ENCODE data around the gene LAMTOR2. TPM values are rescaled to one million over a fixed set of nuclear protein-coding genes. Genes with fewer than 3 reads are reported as not detected.
A peak's percentile ranks its signal among the peaks of the same experiment; 100 is the strongest.

The LAMTOR2 gene
- 100 to 1,000 TPM in 1 of 2 donors, 10 to 100 TPM in 1; 82.6 to 101 TPM for polyA plus RNA-seq

GRCh38 chr1:156054500-156055280 is at the start of gene LAMTOR2:
Gene LAMTOR2 (plus strand): TSS chr1:156054782. CDS start chr1:156054890, 108 bp downstream.
- 0% methylated on average over 51 to 53 of the region's 53 CpGs for WGBS, 2 donors
- H3K4me1 ChIP-seq (ENCODE audit: control insufficient read depth in 2 of 2, insufficient read depth in 2 of 2, low read length in 1 of 2) = peaks cover 0 to 3% of the 10 kb centered on the region in 2 donors
- H3K27ac ChIP-seq (ENCODE audit: low read depth in 2 of 2, low read length in 1 of 2) = peak within 1 kb of the TSS; percentile 86 to 94
- no peaks in the 10 kb centered on the region for H3K27me3 ChIP-seq (ENCODE audit: control insufficient read depth in 1 of 2, insufficient read depth in 2 of 2, low read length in 2 of 2)
- no peaks in the 10 kb centered on the region for H3K9me3 ChIP-seq (ENCODE audit: control insufficient read depth in 2 of 2, insufficient read depth in 1 of 2, low read depth in 1 of 2, low read length in 1 of 2)
- H3K4me3 ChIP-seq (ENCODE audit: low read depth in 1 of 2, low read length in 2 of 2) = peak within 1 kb of the TSS; percentile 82 to 85
- H3K36me3 ChIP-seq (ENCODE audit: control insufficient read depth in 2 of 2, insufficient read depth in 2 of 2, low read length in 1 of 2) = peaks cover 0 to 16% of the 10 kb centered on the region in 2 donors

GRCh38 chr1:156004843-156005584 is 49.6 kb upstream of the LAMTOR2 start:
- Histone ChIP-seq H3K9me3 (ENCODE audit: control insufficient read depth in 2 of 2, insufficient read depth in 1 of 2, low read depth in 1 of 2, low read length in 1 of 2) (no peaks in the 10 kb centered on the region), H3K27me3 (ENCODE audit: control insufficient read depth in 1 of 2, insufficient read depth in 2 of 2, low read length in 2 of 2) (no peaks in the 10 kb centered on the region), H3K4me3 (ENCODE audit: low read depth in 1 of 2, low read length in 2 of 2) (no peak overlapping the region), H3K27ac (ENCODE audit: low read depth in 2 of 2, low read length in 1 of 2) (no peak overlapping the region), H3K36me3 (ENCODE audit: control insufficient read depth in 2 of 2, insufficient read depth in 2 of 2, low read length in 1 of 2) (peaks cover 10 to 15% of the 10 kb centered on the region in 2 donors), H3K4me1 (ENCODE audit: control insufficient read depth in 2 of 2, insufficient read depth in 2 of 2, low read length in 1 of 2) (peaks cover 0 to 2% of the 10 kb centered on the region in 2 donors)
- 71 to 75% methylated on average over 4 of the region's 4 CpGs for WGBS, 2 donors

- 62 to 67% methylated on average over 7 of the region's 7 CpGs for WGBS, 2 donors
- H3K4me3 ChIP-seq (ENCODE audit: low read depth in 1 of 2, low read length in 2 of 2) = no peak overlapping the region
- H3K27me3 ChIP-seq (ENCODE audit: control insufficient read depth in 1 of 2, insufficient read depth in 2 of 2, low read length in 2 of 2) = no peaks in the 10 kb centered on the region
- H3K4me1 ChIP-seq (ENCODE audit: control insufficient read depth in 2 of 2, insufficient read depth in 2 of 2, low read length in 1 of 2) = no peaks in the 10 kb centered on the region
- peaks cover 12 to 25% of the 10 kb centered on the region in 2 donors for H3K36me3 ChIP-seq (ENCODE audit: control insufficient read depth in 2 of 2, insufficient read depth in 2 of 2, low read length in 1 of 2)
- no peaks in the 10 kb centered on the region for H3K9me3 ChIP-seq (ENCODE audit: control insufficient read depth in 2 of 2, insufficient read depth in 1 of 2, low read depth in 1 of 2, low read length in 1 of 2)
- peak overlapping the region in 1 of 2 donors; percentile 53 for H3K27ac ChIP-seq (ENCODE audit: low read depth in 2 of 2, low read length in 1 of 2)
These were observed 47.8 kb upstream of the LAMTOR2 start for GRCh38 chr1:156006666-156007376.

- Histone ChIP-seq H3K4me1 (ENCODE audit: control insufficient read depth in 2 of 2, insufficient read depth in 2 of 2, low read length in 1 of 2) (no peaks in the 10 kb centered on the region), H3K27ac (ENCODE audit: low read depth in 2 of 2, low read length in 1 of 2) (no peak overlapping the region), H3K36me3 (ENCODE audit: control insufficient read depth in 2 of 2, insufficient read depth in 2 of 2, low read length in 1 of 2) (peaks cover 21 to 32% of the 10 kb centered on the region in 2 donors), H3K27me3 (ENCODE audit: control insufficient read depth in 1 of 2, insufficient read depth in 2 of 2, low read length in 2 of 2) (no peaks in the 10 kb centered on the region), H3K9me3 (ENCODE audit: control insufficient read depth in 2 of 2, insufficient read depth in 1 of 2, low read depth in 1 of 2, low read length in 1 of 2) (no peaks in the 10 kb centered on the region), H3K4me3 (ENCODE audit: low read depth in 1 of 2, low read length in 2 of 2) (no peak overlapping the region)
- WGBS, 2 donors = 52 to 65% methylated on average over 3 of the region's 3 CpGs
These were observed 45.2 kb upstream of the LAMTOR2 start for GRCh38 chr1:156009404-156009803.

- H3K9me3 ChIP-seq (ENCODE audit: control insufficient read depth in 2 of 2, insufficient read depth in 1 of 2, low read depth in 1 of 2, low read length in 1 of 2) = no peaks in the 10 kb centered on the region
- H3K36me3 ChIP-seq (ENCODE audit: control insufficient read depth in 2 of 2, insufficient read depth in 2 of 2, low read length in 1 of 2) = peaks cover 32 to 39% of the 10 kb centered on the region in 2 donors
These were observed 42.3 kb upstream of the LAMTOR2 start for GRCh38 chr1:156012051-156012817.

GRCh38 chr1:156014829-156015228 is 39.8 kb upstream of the LAMTOR2 start:
- WGBS, 2 donors = 93% methylated on average over 7 of the region's 7 CpGs
- Histone ChIP-seq H3K27ac (ENCODE audit: low read depth in 2 of 2, low read length in 1 of 2) (no peak overlapping the region), H3K27me3 (ENCODE audit: control insufficient read depth in 1 of 2, insufficient read depth in 2 of 2, low read length in 2 of 2) (no peaks in the 10 kb centered on the region), H3K4me3 (ENCODE audit: low read depth in 1 of 2, low read length in 2 of 2) (no peak overlapping the region), H3K9me3 (ENCODE audit: control insufficient read depth in 2 of 2, insufficient read depth in 1 of 2, low read depth in 1 of 2, low read length in 1 of 2) (no peaks in the 10 kb centered on the region), H3K4me1 (ENCODE audit: control insufficient read depth in 2 of 2, insufficient read depth in 2 of 2, low read length in 1 of 2) (no peaks in the 10 kb centered on the region), H3K36me3 (ENCODE audit: control insufficient read depth in 2 of 2, insufficient read depth in 2 of 2, low read length in 1 of 2) (peaks cover 23 to 28% of the 10 kb centered on the region in 2 donors)

More at GRCh38 chr1:156012051-156012817, 42.3 kb upstream of the LAMTOR2 start:
- H3K4me1 ChIP-seq (ENCODE audit: control insufficient read depth in 2 of 2, insufficient read depth in 2 of 2, low read length in 1 of 2) = no peaks in the 10 kb centered on the region
- no peaks in the 10 kb centered on the region for H3K27me3 ChIP-seq (ENCODE audit: control insufficient read depth in 1 of 2, insufficient read depth in 2 of 2, low read length in 2 of 2)
- 84 to 91% methylated on average over 4 of the region's 4 CpGs for WGBS, 2 donors
- no peak overlapping the region for H3K27ac ChIP-seq (ENCODE audit: low read depth in 2 of 2, low read length in 1 of 2)
- H3K4me3 ChIP-seq (ENCODE audit: low read depth in 1 of 2, low read length in 2 of 2) = no peak overlapping the region

- no peaks in the 10 kb centered on the region for H3K4me1 ChIP-seq (ENCODE audit: control insufficient read depth in 2 of 2, insufficient read depth in 2 of 2, low read length in 1 of 2)
- no peaks in the 10 kb centered on the region for H3K27me3 ChIP-seq (ENCODE audit: control insufficient read depth in 1 of 2, insufficient read depth in 2 of 2, low read length in 2 of 2)
- H3K27ac ChIP-seq (ENCODE audit: low read depth in 2 of 2, low read length in 1 of 2) = no peak overlapping the region
- H3K9me3 ChIP-seq (ENCODE audit: control insufficient read depth in 2 of 2, insufficient read depth in 1 of 2, low read depth in 1 of 2, low read length in 1 of 2) = no peaks in the 10 kb centered on the region
- peak overlapping the region; percentile 71 to 96 for H3K4me3 ChIP-seq (ENCODE audit: low read depth in 1 of 2, low read length in 2 of 2)
- peaks cover 6 to 7% of the 10 kb centered on the region in 2 donors for H3K36me3 ChIP-seq (ENCODE audit: control insufficient read depth in 2 of 2, insufficient read depth in 2 of 2, low read length in 1 of 2)
- 38 to 48% methylated on average over 8 of the region's 8 CpGs for WGBS, 2 donors
These were observed 34.7 kb upstream of the LAMTOR2 start for GRCh38 chr1:156019946-156020292.

- no peaks in the 10 kb centered on the region for H3K9me3 ChIP-seq (ENCODE audit: control insufficient read depth in 2 of 2, insufficient read depth in 1 of 2, low read depth in 1 of 2, low read length in 1 of 2)
- peak within 1 kb of the TSS; percentile 64 to 94 for H3K27ac ChIP-seq (ENCODE audit: low read depth in 2 of 2, low read length in 1 of 2)
- H3K36me3 ChIP-seq (ENCODE audit: control insufficient read depth in 2 of 2, insufficient read depth in 2 of 2, low read length in 1 of 2) = peaks cover 3 to 4% of the 10 kb centered on the region in 2 donors
- H3K4me3 ChIP-seq (ENCODE audit: low read depth in 1 of 2, low read length in 2 of 2) = peak within 1 kb of the TSS; percentile 71 to 96
- no peaks in the 10 kb centered on the region for H3K4me1 ChIP-seq (ENCODE audit: control insufficient read depth in 2 of 2, insufficient read depth in 2 of 2, low read length in 1 of 2)
- H3K27me3 ChIP-seq (ENCODE audit: control insufficient read depth in 1 of 2, insufficient read depth in 2 of 2, low read length in 2 of 2) = no peaks in the 10 kb centered on the region
- 0% methylated on average over 45 of the region's 45 CpGs for WGBS, 2 donors
These were observed 34.1 kb upstream of the LAMTOR2 start, which contains the start of gene SSR2 for GRCh38 chr1:156020293-156021092. Gene SSR2 (minus strand): TSS chr1:156020951. CDS start chr1:156020167, 784 bp downstream.

Data from esophagus (tissue), 2 donors.